Measurements from ENCODE around the gene RPS21. TPM values are rescaled to one million over a fixed set of nuclear protein-coding genes. Genes with fewer than 3 reads are reported as not detected.
A peak's percentile ranks its signal among the peaks of the same experiment; 100 is the strongest.

The RPS21 gene
- total RNA-seq, 1 experiment from 2014 or later: 1,088 TPM

- DNase-seq (ENCODE audit: low read depth, low spot score): peak; percentile 64
- in situ Hi-C loops (cut with HindIII; ENCODE audit: low pct_unique_long_range_greater_than_20kb, low sequenced_read_pairs): no loop called here
Measured at GRCh38 chr20:62401331-62401779, 14.5 kb downstream of the RPS21 start.

GRCh38 chr20:62402456-62403150 is 15.7 kb downstream of the RPS21 start:
- no peak for DNase-seq (ENCODE audit: low read depth, low spot score)
- in situ Hi-C loops (cut with HindIII; ENCODE audit: low pct_unique_long_range_greater_than_20kb, low sequenced_read_pairs): no loop called here

- no peak for DNase-seq (ENCODE audit: low read depth, low spot score)
- in situ Hi-C loops (cut with HindIII; ENCODE audit: low pct_unique_long_range_greater_than_20kb, low sequenced_read_pairs): no loop called here
Measured at GRCh38 chr20:62403331-62403730, 16.4 kb downstream of the RPS21 start.

GRCh38 chr20:62404112-62404665 is 17.3 kb downstream of the RPS21 start:
- no peak for DNase-seq (ENCODE audit: low read depth, low spot score)
- in situ Hi-C loops (cut with HindIII; ENCODE audit: low pct_unique_long_range_greater_than_20kb, low sequenced_read_pairs): no loop called here

GRCh38 chr20:62404761-62405107 is 17.8 kb downstream of the RPS21 start:
- in situ Hi-C loops (cut with HindIII; ENCODE audit: low pct_unique_long_range_greater_than_20kb, low sequenced_read_pairs): no loop called here
- no peak for DNase-seq (ENCODE audit: low read depth, low spot score)

GRCh38 chr20:62405108-62405980 is 18.4 kb downstream of the RPS21 start:
- in situ Hi-C loops (cut with HindIII; ENCODE audit: low pct_unique_long_range_greater_than_20kb, low sequenced_read_pairs): no loop called here
- peak; percentile 56 for DNase-seq (ENCODE audit: low read depth, low spot score)

- DNase-seq (ENCODE audit: low read depth, low spot score): no peak
- in situ Hi-C loops (cut with HindIII; ENCODE audit: low pct_unique_long_range_greater_than_20kb, low sequenced_read_pairs): no loop called here
Measured at GRCh38 chr20:62405981-62406513, 19.1 kb downstream of the RPS21 start.

- DNase-seq (ENCODE audit: low read depth, low spot score): no peak
- in situ Hi-C loops (cut with HindIII; ENCODE audit: low pct_unique_long_range_greater_than_20kb, low sequenced_read_pairs): no loop called here
Measured at GRCh38 chr20:62406635-62407176, 19.8 kb downstream of the RPS21 start.

- in situ Hi-C loops (cut with HindIII; ENCODE audit: low pct_unique_long_range_greater_than_20kb, low sequenced_read_pairs): no loop called here
- DNase-seq (ENCODE audit: low read depth, low spot score): peak; percentile 94
Measured at GRCh38 chr20:62407221-62407992, 20.5 kb downstream of the RPS21 start, which contains the start of gene CABLES2. TSS of gene CABLES2 (minus strand) at chr20:62407285. CDS start at chr20:62407276, 9 bp downstream.

GRCh38 chr20:62408055-62408454 is 21.2 kb downstream of the RPS21 start:
- in situ Hi-C loops (cut with HindIII; ENCODE audit: low pct_unique_long_range_greater_than_20kb, low sequenced_read_pairs): no loop called here
- no peak for DNase-seq (ENCODE audit: low read depth, low spot score)

- in situ Hi-C loops (cut with HindIII; ENCODE audit: low pct_unique_long_range_greater_than_20kb, low sequenced_read_pairs): no loop called here
- no peak for DNase-seq (ENCODE audit: low read depth, low spot score)
Measured at GRCh38 chr20:62408640-62409039, 21.7 kb downstream of the RPS21 start.

- no peak for DNase-seq (ENCODE audit: low read depth, low spot score)
- in situ Hi-C loops (cut with HindIII; ENCODE audit: low pct_unique_long_range_greater_than_20kb, low sequenced_read_pairs): no loop called here
Measured at GRCh38 chr20:62409086-62409853, 22.4 kb downstream of the RPS21 start.

- in situ Hi-C loops (cut with HindIII; ENCODE audit: low pct_unique_long_range_greater_than_20kb, low sequenced_read_pairs): no loop called here
- DNase-seq (ENCODE audit: low read depth, low spot score): peak; percentile 50
Measured at GRCh38 chr20:62409931-62410745, 23.2 kb downstream of the RPS21 start.

- in situ Hi-C loops (cut with HindIII; ENCODE audit: low pct_unique_long_range_greater_than_20kb, low sequenced_read_pairs): no loop called here
Measured at GRCh38 chr20:62410746-62411478, 24.0 kb downstream of the RPS21 start.

GRCh38 chr20:62411479-62412193 is 24.7 kb downstream of the RPS21 start:
- DNase-seq (ENCODE audit: low read depth, low spot score): no peak
- in situ Hi-C loops (cut with HindIII; ENCODE audit: low pct_unique_long_range_greater_than_20kb, low sequenced_read_pairs): no loop called here

More at GRCh38 chr20:62410746-62411478, 24.0 kb downstream of the RPS21 start:
- DNase-seq (ENCODE audit: low read depth, low spot score): no peak
